ENCODE data around the gene USP48. TPM values are rescaled to one million over a fixed set of nuclear protein-coding genes. Genes with fewer than 3 reads are reported as not detected.
A peak's percentile ranks its signal among the peaks of the same experiment; 100 is the strongest.

USP48 gene
- total and polyA plus RNA-seq, 2 of the 8 experiments (the other 6 are each of a cell fraction or from before 2014, with no cell fraction given), result 12.8 to 83.5 TPM

- no peak overlapping the region for H3K4ac ChIP-seq (replicated peaks; ENCODE audit: insufficient read length, low read depth, low read length)
- H3K23me2 ChIP-seq (ENCODE audit: low read depth, low read length), result peaks cover 7% of the 10 kb centered on the region; the same call in 1 of the 2 replicates
- H2BK5ac ChIP-seq (ENCODE audit: low read depth, low read length), result no peak overlapping the region
- no peak for FAIRE-seq
- no peaks in the 10 kb centered on the region for H3K36me3 ChIP-seq (ENCODE audit: control insufficient read depth in 2 of 4, insufficient read depth in 4 of 4, low read length in 3 of 4)
- no peak overlapping the region for H3K14ac ChIP-seq (ENCODE audit: insufficient read length)
- peak overlapping the region; percentile 39; the same call in 1 of the 2 replicates for H2BK12ac ChIP-seq (ENCODE audit: low read depth, low read length)
- peaks cover 0 to 2% of the 10 kb centered on the region in 2 experiments for H4K20me1 ChIP-seq (replicated peaks in 1 of 2; ENCODE audit: control insufficient read depth in 1 of 2, insufficient read depth in 2 of 2, low read length in 2 of 2)
- H2BK20ac ChIP-seq (ENCODE audit: low read length), result no peak overlapping the region
- peak overlapping the region; percentile 60 for H3K18ac ChIP-seq (ENCODE audit: extremely low read depth, low read length)
- H3K9ac ChIP-seq (replicated peaks in 1 of 4; ENCODE audit: extremely low read depth in 1 of 4, low read depth in 3 of 4, low read length in 3 of 4), result no peak overlapping the region
- no peak overlapping the region for H3K56ac ChIP-seq (replicated peaks; ENCODE audit: insufficient read length, low read depth, low read length)
- no peak overlapping the region for H4K5ac ChIP-seq (ENCODE audit: insufficient read length, low read depth, low read length)
- no peaks in the 10 kb centered on the region for H3K9me3 ChIP-seq (ENCODE audit: insufficient read depth in 2 of 2, low read depth in 1 of 2, low read length in 1 of 2)
- CTCF ChIA-PET (ENCODE audit: partially characterized antibody), result interaction anchor here (0.8 to 0.9 kb wide), 2 partner anchors 12 to 29 kb away, joined by 3 to 4 read pairs; no protein-coding TSS in a partner anchor
- peak overlapping the region; percentile 7; the same call in 1 of the 2 replicates for H4K8ac ChIP-seq (ENCODE audit: extremely low read depth, insufficient read depth, low read length)
- no peak for DNase-seq (ENCODE audit: low read depth in 1 of 2, low spot score in 2 of 2)
- POLR2A ChIA-PET (ENCODE audit: partially characterized antibody), result interaction anchor here (0.8 to 1.1 kb wide), 4 partner anchors 14 to 799 kb away, joined by 3 to 4 read pairs (median 3); no protein-coding TSS in a partner anchor
- H3K4me2 ChIP-seq (ENCODE audit: insufficient read depth in 1 of 2, low read depth in 2 of 2, low read length in 2 of 2), result peak overlapping the region; percentile 67 to 89
- H3K4me1 ChIP-seq (replicated peaks in 1 of 4; ENCODE audit: control insufficient read depth in 3 of 4, insufficient read depth in 4 of 4, low read length in 3 of 4), result peaks cover 0 to 19% (median 9%) of the 10 kb centered on the region in 4 experiments; a peak in 6 of 7 replicates
- no peak overlapping the region for H3K23ac ChIP-seq (ENCODE audit: insufficient read length)
- H3K79me2 ChIP-seq (ENCODE audit: control insufficient read depth in 1 of 2, insufficient read depth in 2 of 2, low read length in 2 of 2), result no peaks in the 10 kb centered on the region
- H2AK5ac ChIP-seq (ENCODE audit: low read depth, low read length), result 0 out of 2 replicates have a peak overlapping the region, but pooled peaks have one; percentile 39
- no peak overlapping the region for H4K91ac ChIP-seq (replicated peaks; ENCODE audit: insufficient read length, low read length)
- WGBS, 2 experiments (ENCODE audit: extremely low coverage in 1 of 2, insufficient coverage in 1 of 2, insufficient read length in 1 of 2, insufficient replicate concordance in 2 of 2, low coverage in 1 of 2, low lambda C conversion rate in 2 of 2, missing lambda C conversion rate in 1 of 2), result 21% methylated on average over 22 of the region's 39 CpGs; no CpG with 5 or more reads in 1 of the 2 experiments
- H3K79me1 ChIP-seq (ENCODE audit: low read depth, low read length), result no peaks in the 10 kb centered on the region; the same call in 1 of the 2 replicates
- no peak overlapping the region for H2BK15ac ChIP-seq (ENCODE audit: low read length)
- peaks cover 0 to 16% (median 8%) of the 10 kb centered on the region in 4 experiments; a peak in 3 of 7 replicates for H3K27me3 ChIP-seq (replicated peaks in 1 of 4; ENCODE audit: control insufficient read depth in 3 of 4, extremely low read depth in 1 of 4, insufficient read depth in 3 of 4, low read length in 3 of 4)
- no peak overlapping the region for H3K27ac ChIP-seq (ENCODE audit: low read depth, low read length)
- peak overlapping the region; percentile 61; the same call in 1 of the 2 replicates for H2AFZ ChIP-seq (ENCODE audit: low read length)
- peak overlapping the region; percentile 31 to 67 (median 44); a peak in 7 of 8 replicates for H3K4me3 ChIP-seq (ENCODE audit: extremely low read depth in 1 of 4, insufficient read depth in 2 of 4, low read depth in 3 of 4, low read length in 4 of 4)
- H2BK120ac ChIP-seq (replicated peaks; ENCODE audit: low read depth, low read length), result no peak overlapping the region
- TF ChIP-seq POLR2A (IDR thresholded peaks at IDR 0.05; ENCODE audit: control extremely low read depth in 1 of 2, low read depth in 2 of 2, low read length in 2 of 2), result no peak
- TF ChIP-seq EZH2 (IDR thresholded peaks at IDR 0.05; ENCODE audit: low read depth, low read length, severe bottlenecking), result no peak
- no peak for TF ChIP-seq BCL11A (IDR thresholded peaks at IDR 0.05; ENCODE audit: low read depth in 2 of 2, low read length in 2 of 2)
- no peak for TF ChIP-seq MAX (IDR thresholded peaks at IDR 0.05)
- peak; percentile 96 for TF ChIP-seq KDM1A (IDR thresholded peaks at IDR 0.05; ENCODE audit: borderline replicate concordance, low read length)
- TF ChIP-seq RBBP5 (IDR thresholded peaks at IDR 0.05; ENCODE audit: borderline replicate concordance, low read depth, low read length), result no peak
- TF ChIP-seq SIRT6 (IDR thresholded peaks at IDR 0.05; ENCODE audit: low read length), result no peak
- TF ChIP-seq ZNF274 (IDR thresholded peaks at IDR 0.05; ENCODE audit: borderline replicate concordance, extremely low read depth, low read length), result no peak
- peak in 1 of 2 experiments; percentile 80; a peak in 1 of 4 replicates for TF ChIP-seq HDAC2 (IDR thresholded peaks at IDR 0.05; ENCODE audit: borderline replicate concordance in 1 of 2, low read depth in 2 of 2, low read length in 2 of 2)
- no peak for TF ChIP-seq TAF1 (IDR thresholded peaks at IDR 0.05; ENCODE audit: low read depth, low read length)
- TF ChIP-seq HDAC6 (IDR thresholded peaks at IDR 0.05; ENCODE audit: low read depth, low read length), result no peak
These were observed 130.6 kb downstream of the USP48 start for GRCh38 chr1:21652101-21652936.
